ENCODE results near the gene H2BK1. TPM values are rescaled to one million over a fixed set of nuclear protein-coding genes. Genes with fewer than 3 reads are reported as not detected.

The H2BK1 gene
- total RNA-seq, 6 donors from 2014 or later, result not detected

- no peak overlapping the region for H3K27ac ChIP-seq
- WGBS, 2 donors, result 41 to 60% methylated on average over 9 of the region's 9 CpGs
- H3K4me1 ChIP-seq, result no peaks in the 10 kb centered on the region
- DNase-seq (no peak), ATAC-seq (ENCODE audit: low FRiP score in 2 of 2) (no peak)
- H3K36me3 ChIP-seq, result no peaks in the 10 kb centered on the region
- no peaks in the 10 kb centered on the region for H3K9me3 ChIP-seq
- H3K4me3 ChIP-seq, result no peak overlapping the region
- H3K27me3 ChIP-seq, result no peaks in the 10 kb centered on the region
- TF ChIP-seq POLR2A (IDR thresholded peaks at IDR 0.05) (no peak), EP300 (IDR thresholded peaks at IDR 0.05) (no peak), POLR2AphosphoS5 (IDR thresholded peaks at IDR 0.05) (no peak), CTCF (IDR thresholded peaks at IDR 0.05) (no peak)
Observed at GRCh38 chr7:151206914-151207313, 3.4 kb downstream of the H2BK1 start.

GRCh38 chr7:151205730-151206129 lies 4.6 kb downstream of the H2BK1 start:
- 60 to 71% methylated on average over 6 of the region's 6 CpGs for WGBS, 2 donors
- Histone ChIP-seq H3K4me1 (no peaks in the 10 kb centered on the region), H3K36me3 (no peaks in the 10 kb centered on the region), H3K27me3 (no peaks in the 10 kb centered on the region), H3K4me3 (no peak overlapping the region), H3K27ac (no peak overlapping the region), H3K9me3 (no peaks in the 10 kb centered on the region)
- no peak for DNase-seq
- TF ChIP-seq EP300 (IDR thresholded peaks at IDR 0.05) (no peak), POLR2AphosphoS5 (IDR thresholded peaks at IDR 0.05) (no peak), POLR2A (IDR thresholded peaks at IDR 0.05) (no peak), CTCF (IDR thresholded peaks at IDR 0.05) (no peak)
- no peak for ATAC-seq (ENCODE audit: low FRiP score in 2 of 2)

GRCh38 chr7:151204383-151205032 lies 5.8 kb downstream of the H2BK1 start:
- WGBS, 2 donors, result 68 to 83% methylated on average over 9 to 41 of the region's 48 CpGs
- H3K9me3 ChIP-seq, result no peaks in the 10 kb centered on the region
- ATAC-seq (ENCODE audit: low FRiP score in 2 of 2) (no peak), DNase-seq (peak in 1 of 2 donors; percentile 84)
- TF ChIP-seq POLR2AphosphoS5 (IDR thresholded peaks at IDR 0.05) (no peak), CTCF (IDR thresholded peaks at IDR 0.05) (peak in 1 of 6 experiments; percentile 14)
- no peaks in the 10 kb centered on the region for H3K27me3 ChIP-seq
- no peaks in the 10 kb centered on the region for H3K36me3 ChIP-seq
- no peaks in the 10 kb centered on the region for H3K4me1 ChIP-seq
- no peak overlapping the region for H3K4me3 ChIP-seq
- H3K27ac ChIP-seq, result no peak overlapping the region

DNA sequence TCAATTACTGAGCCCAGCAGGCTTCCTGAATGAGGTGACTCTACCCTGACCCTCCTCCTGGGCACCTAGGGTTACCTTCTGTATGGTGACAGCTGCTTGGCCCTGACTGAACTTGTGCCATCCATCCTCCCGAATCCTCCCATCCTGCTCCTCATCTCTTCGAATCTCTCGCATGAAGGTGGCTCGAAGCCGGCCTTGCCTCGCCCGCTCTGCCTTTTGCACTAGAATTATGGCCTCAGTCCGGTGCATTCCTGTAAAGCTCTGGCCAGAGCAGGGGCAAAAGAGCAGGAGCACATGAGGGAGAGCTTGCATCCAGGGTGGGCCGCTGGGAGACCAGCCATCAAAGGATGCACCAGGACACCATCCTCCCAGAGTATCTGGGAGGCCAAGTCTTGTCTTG lies 7.5 kb downstream of the H2BK1 start:
- Histone ChIP-seq H3K4me1 (no peaks in the 10 kb centered on the region), H3K4me3 (no peak overlapping the region), H3K36me3 (no peaks in the 10 kb centered on the region), H3K27ac (no peak overlapping the region), H3K9me3 (no peaks in the 10 kb centered on the region), H3K27me3 (no peaks in the 10 kb centered on the region)
- ATAC-seq (ENCODE audit: low FRiP score in 2 of 2), result no peak
- TF ChIP-seq CTCF (IDR thresholded peaks at IDR 0.05) (no peak), EP300 (IDR thresholded peaks at IDR 0.05) (no peak), POLR2A (IDR thresholded peaks at IDR 0.05) (no peak), POLR2AphosphoS5 (IDR thresholded peaks at IDR 0.05) (no peak)
- WGBS, 2 donors, result 91 to 94% methylated on average over 9 of the region's 9 CpGs
- no peak for DNase-seq

GRCh38 chr7:151201751-151202150 lies 8.5 kb downstream of the H2BK1 start:
- H3K4me3 ChIP-seq, result no peak overlapping the region
- ATAC-seq (ENCODE audit: low FRiP score in 2 of 2) (no peak), DNase-seq (no peak)
- 80 to 83% methylated on average over 4 of the region's 4 CpGs for WGBS, 2 donors
- TF ChIP-seq EP300 (IDR thresholded peaks at IDR 0.05) (no peak), POLR2A (IDR thresholded peaks at IDR 0.05) (no peak), CTCF (IDR thresholded peaks at IDR 0.05) (no peak), POLR2AphosphoS5 (IDR thresholded peaks at IDR 0.05) (no peak)
- H3K4me1 ChIP-seq, result no peaks in the 10 kb centered on the region
- no peaks in the 10 kb centered on the region for H3K27me3 ChIP-seq
- no peak overlapping the region for H3K27ac ChIP-seq
- H3K36me3 ChIP-seq, result no peaks in the 10 kb centered on the region
- H3K9me3 ChIP-seq, result no peaks in the 10 kb centered on the region

Measured in upper lobe of left lung (tissue), 6 donors.